H9 (cell line): Measurements from ENCODE around the gene SURF2. TPM values are rescaled to one million over a fixed set of nuclear protein-coding genes. Genes with fewer than 3 reads are reported as not detected.

Experiments used
- DNase-seq: peaks from one replicate; pipeline ENCODE4 v3.0.0-alpha.2; 2017
- H2AFZ ChIP-seq: one replicate; pipeline ENCODE4 v1.6.1; 2013; ENCODE audit warnings: mild to moderate bottlenecking, low read length, control low read depth, moderate library complexity
- H2AK5ac ChIP-seq: 2 replicates; pipeline ENCODE4 v1.6.1; 2013; ENCODE audit warnings: low read length, control low read depth, mixed read lengths; ENCODE audit not compliant: insufficient read length
- H2BK120ac ChIP-seq: one replicate; pipeline ENCODE4 v1.6.1; 2013; ENCODE audit warnings: low read depth, mild to moderate bottlenecking, low read length, control low read depth, inconsistent platforms; ENCODE audit not compliant: poor library complexity, severe bottlenecking
- H2BK12ac ChIP-seq: 2 replicates; pipeline ENCODE4 v1.6.1; 2013; ENCODE audit warnings: low read length, control low read depth, mixed read lengths, low read depth; ENCODE audit not compliant: insufficient read length
- H2BK15ac ChIP-seq: 2 replicates; pipeline ENCODE4 v1.6.1; 2013; ENCODE audit warnings: low read depth, low read length, control low read depth
- H2BK20ac ChIP-seq: one replicate; pipeline ENCODE4 v1.6.1; 2013; ENCODE audit warnings: low read depth, mild to moderate bottlenecking, low read length, control low read depth, inconsistent platforms; ENCODE audit not compliant: poor library complexity, severe bottlenecking
- H2BK5ac ChIP-seq: 2 replicates; pipeline ENCODE4 v1.6.1; 2013; ENCODE audit warnings: low read length, control low read depth, mixed read lengths; ENCODE audit not compliant: insufficient read length
- H3K14ac ChIP-seq: 2 replicates; pipeline ENCODE4 v1.6.1; 2013; ENCODE audit warnings: low read length, control low read depth; ENCODE audit not compliant: insufficient read depth
- H3K18ac ChIP-seq: 2 replicates; pipeline ENCODE4 v1.6.1; 2013; ENCODE audit warnings: low read depth, mild to moderate bottlenecking, mixed read lengths, low read length, control low read depth; ENCODE audit not compliant: insufficient read length
- H3K23ac ChIP-seq: 2 replicates; pipeline ENCODE4 v1.6.1; 2013; ENCODE audit warnings: low read length, control low read depth, mixed read lengths, low read depth; ENCODE audit not compliant: insufficient read length
- H3K23me2 ChIP-seq: 2 replicates; pipeline ENCODE4 v1.6.1; 2013; ENCODE audit warnings: low read depth, mild to moderate bottlenecking, mixed read lengths, low read length, control low read depth; ENCODE audit not compliant: insufficient read length, poor library complexity, severe bottlenecking
- H3K27ac ChIP-seq: 2 replicates; pipeline ENCODE4 v1.5.1; 2013; ENCODE audit warnings: low read length, control low read depth, mixed read lengths, low read depth; ENCODE audit not compliant: insufficient read length
- H3K27me3 ChIP-seq: 2 replicates; pipeline ENCODE4 v1.6.1; 2013; ENCODE audit warnings: low read length, control low read depth, inconsistent platforms; ENCODE audit not compliant: insufficient read depth
- H3K4ac ChIP-seq: 2 replicates; pipeline ENCODE4 v1.6.1; 2013; ENCODE audit warnings: low read depth, mild to moderate bottlenecking, control low read depth, inconsistent platforms, low read length, moderate library complexity
- H3K4me1 ChIP-seq: 2 replicates; pipeline ENCODE4 v1.6.1; 2013; ENCODE audit warnings: low read length, control low read depth, inconsistent platforms; ENCODE audit not compliant: insufficient read depth
- H3K4me2 ChIP-seq: 2 replicates; pipeline ENCODE4 v1.6.1; 2013; ENCODE audit warnings: low read length, control low read depth, mixed read lengths; ENCODE audit not compliant: insufficient read length, insufficient read depth
- H3K56ac ChIP-seq: 2 replicates; pipeline ENCODE4 v1.6.1; 2013; ENCODE audit warnings: low read depth, mild to moderate bottlenecking, mixed read lengths, low read length, control low read depth; ENCODE audit not compliant: insufficient read length
- H3K79me1 ChIP-seq: 2 replicates; pipeline ENCODE4 v1.6.1; 2013; ENCODE audit warnings: low read depth, mild to moderate bottlenecking, moderate library complexity, low read length, control low read depth, inconsistent platforms; ENCODE audit not compliant: insufficient read depth, poor library complexity, severe bottlenecking
- H3K79me2 ChIP-seq: 2 replicates; pipeline ENCODE4 v1.6.1; 2013; ENCODE audit warnings: low read length, control low read depth, inconsistent platforms; ENCODE audit not compliant: insufficient read depth
- H3K9ac ChIP-seq: 2 replicates; pipeline ENCODE4 v1.6.1; 2013; ENCODE audit warnings: low read length, control low read depth, mixed read lengths; ENCODE audit not compliant: insufficient read length; ENCODE audit errors: extremely low read depth
- H3K9me3 ChIP-seq: one replicate; pipeline ENCODE4 v1.6.1; 2013; ENCODE audit warnings: low read depth, low read length, inconsistent platforms; ENCODE audit not compliant: control insufficient read depth
- H3T11ph ChIP-seq: one replicate; pipeline ENCODE4 v1.6.1; 2013; ENCODE audit warnings: mild to moderate bottlenecking, low read length, control low read depth, inconsistent platforms
- H4K20me1 ChIP-seq: one replicate; pipeline ENCODE4 v1.6.1; 2013; ENCODE audit not compliant: control insufficient read depth, insufficient read length, insufficient read depth
- H4K5ac ChIP-seq: 2 replicates; pipeline ENCODE4 v1.6.1; 2013; ENCODE audit warnings: low read depth, mild to moderate bottlenecking, mixed read lengths, low read length, control low read depth; ENCODE audit not compliant: insufficient read length
- H4K8ac ChIP-seq: replicated peaks from 2 replicates; pipeline ENCODE4 v1.6.1; 2013; ENCODE audit warnings: low read length, control low read depth, mixed read lengths, low read depth; ENCODE audit not compliant: insufficient read length
- H4K91ac ChIP-seq: 2 replicates; pipeline ENCODE4 v1.6.1; 2013; ENCODE audit warnings: low read depth, mild to moderate bottlenecking, moderate library complexity, mixed read lengths, low read length, control low read depth; ENCODE audit not compliant: insufficient read length
- H3K27ac Mint-ChIP-seq, 3 experiments: 2 replicates in 2 of 3; 3 replicates in 1 of 3; pipeline ENCODE4 v1.8.0; 2020 to 2021; ENCODE audit warnings: mixed read lengths in 3 of 3, mild to moderate bottlenecking in 1 of 3, moderate library complexity in 1 of 3
- H3K27me3 Mint-ChIP-seq: 2 replicates; pipeline ENCODE4 v1.8.0; 2021; ENCODE audit warnings: low read depth, mild to moderate bottlenecking, moderate library complexity, mixed read lengths
- H3K36me3 Mint-ChIP-seq, 3 experiments: 2 replicates in 2 of 3; 3 replicates in 1 of 3; pipeline ENCODE4 v1.8.0; 2020 to 2021; ENCODE audit warnings: low read depth in 3 of 3, mixed read lengths in 3 of 3; ENCODE audit not compliant: insufficient read depth in 1 of 3
- H3K4me1 Mint-ChIP-seq, 2 experiments: 2 replicates each; pipeline ENCODE4 v1.8.0; 2020; ENCODE audit warnings: mixed read lengths in 2 of 2
- H3K4me3 Mint-ChIP-seq, 2 experiments: 2 replicates in 1 of 2; 3 replicates in 1 of 2; pipeline ENCODE4 v1.8.0; 2020 to 2021; ENCODE audit warnings: mild to moderate bottlenecking in 2 of 2, mixed read lengths in 2 of 2, moderate library complexity in 1 of 2
- H3K9me3 Mint-ChIP-seq, 2 experiments: 2 replicates in 1 of 2; 3 replicates in 1 of 2; pipeline ENCODE4 v1.8.0; 2020; ENCODE audit warnings: mild to moderate bottlenecking in 2 of 2, mixed read lengths in 2 of 2, moderate library complexity in 1 of 2
- WGBS: extraction: QIAGEN DNeasy Blood & Tissue Kit; methylation state at CpG from one replicate; pipeline ENCODE4 v1.1.7; 2013; ENCODE audit warnings: missing lambda C conversion rate, low lambda C conversion rate, mixed read lengths; ENCODE audit not compliant: insufficient read length; ENCODE audit errors: extremely low coverage; 5-methylcytosine and 5-hydroxymethylcytosine counted together
- total RNA-seq: library from RNA; stranded (reverse); gene quantifications from 2 replicates; pipeline ENCODE4 v1.2.1, GENCODE V29; 2021
- TF ChIP-seq, protein P1 (sequence below): fragments of 200-600 bp; sonication (generic); conservative IDR thresholded peaks from 3 replicates; pipeline ENCODE4 v1.8.0; 2021; ENCODE audit warnings: antibody characterized with exemption, mild to moderate bottlenecking

Gene SURF2
- total RNA-seq, 1 experiment from 2014 or later, result 44.4 TPM

DNA sequence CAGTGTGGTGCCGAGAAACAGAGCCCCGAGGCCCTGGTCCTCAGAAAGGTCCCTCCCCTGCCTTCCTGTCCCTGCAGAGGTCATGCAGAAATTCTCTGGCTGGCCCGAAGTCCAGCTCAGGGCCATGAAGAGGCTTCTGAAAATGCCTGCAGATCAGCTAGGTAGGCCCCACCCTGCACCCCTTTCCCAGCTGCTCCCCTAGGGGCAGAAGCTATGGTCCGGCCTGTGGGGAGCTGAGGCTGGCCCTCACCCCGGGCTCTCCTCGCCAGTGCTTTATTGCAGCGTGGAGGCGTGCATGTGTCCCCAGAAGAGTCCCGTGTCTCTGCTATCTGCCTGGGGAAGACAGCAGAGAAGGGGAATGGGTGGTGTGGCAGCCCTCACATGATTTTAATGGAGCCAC is 41.5 kb downstream of the SURF2 start:
- H3K9me3 Mint-ChIP-seq, result no peaks in the 10 kb centered on the region
- Histone ChIP-seq H3K27me3 (no peaks in the 10 kb centered on the region), H2BK15ac (no peak overlapping the region), H3K79me1 (no peaks in the 10 kb centered on the region), H4K91ac (no peak overlapping the region), H3K56ac (no peak overlapping the region), H4K20me1 (no peaks in the 10 kb centered on the region), H4K8ac (no peak overlapping the region), H3K23ac (no peak overlapping the region), H3K9me3 (no peaks in the 10 kb centered on the region), H3T11ph (no peak overlapping the region), H3K4me1 (no peaks in the 10 kb centered on the region), H2BK12ac (no peak overlapping the region), H3K4ac (no peak overlapping the region), H2AK5ac (no peak overlapping the region), H2BK120ac (no peak overlapping the region), H2BK20ac (no peak overlapping the region), H4K5ac (no peak overlapping the region), H3K9ac (no peak overlapping the region), H3K79me2 (no peaks in the 10 kb centered on the region), H3K4me2 (no peak overlapping the region), H3K18ac (no peak overlapping the region), H3K23me2 (no peaks in the 10 kb centered on the region), H2AFZ (no peak overlapping the region), H2BK5ac (no peak overlapping the region), H3K27ac (no peak overlapping the region), H3K14ac (no peak overlapping the region)
- peaks cover 24% of the 10 kb centered on the region for H3K27me3 Mint-ChIP-seq
- no peak for DNase-seq
- no peaks in the 10 kb centered on the region; a peak in 1 of 7 replicates for H3K36me3 Mint-ChIP-seq
- TF ChIP-seq, protein P1, sequence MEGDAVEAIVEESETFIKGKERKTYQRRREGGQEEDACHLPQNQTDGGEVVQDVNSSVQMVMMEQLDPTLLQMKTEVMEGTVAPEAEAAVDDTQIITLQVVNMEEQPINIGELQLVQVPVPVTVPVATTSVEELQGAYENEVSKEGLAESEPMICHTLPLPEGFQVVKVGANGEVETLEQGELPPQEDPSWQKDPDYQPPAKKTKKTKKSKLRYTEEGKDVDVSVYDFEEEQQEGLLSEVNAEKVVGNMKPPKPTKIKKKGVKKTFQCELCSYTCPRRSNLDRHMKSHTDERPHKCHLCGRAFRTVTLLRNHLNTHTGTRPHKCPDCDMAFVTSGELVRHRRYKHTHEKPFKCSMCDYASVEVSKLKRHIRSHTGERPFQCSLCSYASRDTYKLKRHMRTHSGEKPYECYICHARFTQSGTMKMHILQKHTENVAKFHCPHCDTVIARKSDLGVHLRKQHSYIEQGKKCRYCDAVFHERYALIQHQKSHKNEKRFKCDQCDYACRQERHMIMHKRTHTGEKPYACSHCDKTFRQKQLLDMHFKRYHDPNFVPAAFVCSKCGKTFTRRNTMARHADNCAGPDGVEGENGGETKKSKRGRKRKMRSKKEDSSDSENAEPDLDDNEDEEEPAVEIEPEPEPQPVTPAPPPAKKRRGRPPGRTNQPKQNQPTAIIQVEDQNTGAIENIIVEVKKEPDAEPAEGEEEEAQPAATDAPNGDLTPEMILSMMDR, result no peak
- no CpG with 5 or more reads among the region's 9 CpGs for WGBS
- H3K27ac Mint-ChIP-seq, result no peak overlapping the region
- peaks cover 0 to 3% of the 10 kb centered on the region in 2 experiments; a peak in 1 of 4 replicates for H3K4me1 Mint-ChIP-seq
- H3K4me3 Mint-ChIP-seq, result no peak overlapping the region
